ENCODE data around the gene SLC20A1. TPM values are rescaled to one million over a fixed set of nuclear protein-coding genes. Genes with fewer than 3 reads are reported as not detected.

Gene SLC20A1
- total RNA-seq, 1 experiment from 2014 or later = 154 TPM

DNA sequence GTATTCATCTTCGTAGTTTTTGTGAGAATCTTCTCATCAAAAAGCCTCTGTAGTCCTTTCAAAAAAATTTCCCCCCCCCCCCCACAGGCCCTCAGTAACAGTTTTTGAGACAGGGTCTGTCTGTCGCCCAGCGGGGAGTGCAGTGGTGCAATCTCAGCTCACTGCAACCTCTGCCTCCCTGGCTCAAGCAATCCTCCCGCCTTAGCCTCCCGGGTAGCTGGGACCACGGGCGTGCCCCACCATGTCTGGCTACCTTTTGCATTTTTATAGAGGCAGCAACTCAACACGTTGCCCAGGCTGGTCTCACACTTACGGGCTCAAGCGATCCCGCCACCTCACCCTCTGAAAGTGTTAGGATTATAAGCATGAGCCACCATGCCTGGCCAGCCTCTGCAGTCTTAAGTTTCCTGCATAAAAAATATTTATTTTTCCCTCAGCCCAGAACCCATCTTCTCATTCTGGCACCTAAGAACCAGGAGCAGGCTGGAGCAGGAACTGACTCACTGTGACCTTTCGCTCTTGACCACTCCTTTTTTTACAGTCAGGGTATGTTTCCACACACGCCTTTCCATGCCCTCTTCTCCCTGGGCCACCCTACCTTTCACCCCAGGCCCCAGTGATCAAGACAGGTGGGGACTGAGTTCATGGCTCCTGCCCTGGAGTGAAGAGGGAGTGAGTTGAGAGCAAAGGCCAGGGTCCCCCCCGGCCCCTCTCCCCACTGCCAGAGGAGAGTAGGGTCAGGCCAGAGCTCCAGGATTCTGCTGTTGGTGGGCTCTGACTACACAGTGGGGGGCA lies 42.5 kb downstream of the SLC20A1 start (continued):
- no peak for TF ChIP-seq RAD21 (IDR thresholded peaks at IDR 0.05; ENCODE audit: low read depth)
- TF ChIP-seq EZH2phosphoT487 (IDR thresholded peaks at IDR 0.05; ENCODE audit: borderline replicate concordance) = no peak
- TF ChIP-seq, protein P1, sequence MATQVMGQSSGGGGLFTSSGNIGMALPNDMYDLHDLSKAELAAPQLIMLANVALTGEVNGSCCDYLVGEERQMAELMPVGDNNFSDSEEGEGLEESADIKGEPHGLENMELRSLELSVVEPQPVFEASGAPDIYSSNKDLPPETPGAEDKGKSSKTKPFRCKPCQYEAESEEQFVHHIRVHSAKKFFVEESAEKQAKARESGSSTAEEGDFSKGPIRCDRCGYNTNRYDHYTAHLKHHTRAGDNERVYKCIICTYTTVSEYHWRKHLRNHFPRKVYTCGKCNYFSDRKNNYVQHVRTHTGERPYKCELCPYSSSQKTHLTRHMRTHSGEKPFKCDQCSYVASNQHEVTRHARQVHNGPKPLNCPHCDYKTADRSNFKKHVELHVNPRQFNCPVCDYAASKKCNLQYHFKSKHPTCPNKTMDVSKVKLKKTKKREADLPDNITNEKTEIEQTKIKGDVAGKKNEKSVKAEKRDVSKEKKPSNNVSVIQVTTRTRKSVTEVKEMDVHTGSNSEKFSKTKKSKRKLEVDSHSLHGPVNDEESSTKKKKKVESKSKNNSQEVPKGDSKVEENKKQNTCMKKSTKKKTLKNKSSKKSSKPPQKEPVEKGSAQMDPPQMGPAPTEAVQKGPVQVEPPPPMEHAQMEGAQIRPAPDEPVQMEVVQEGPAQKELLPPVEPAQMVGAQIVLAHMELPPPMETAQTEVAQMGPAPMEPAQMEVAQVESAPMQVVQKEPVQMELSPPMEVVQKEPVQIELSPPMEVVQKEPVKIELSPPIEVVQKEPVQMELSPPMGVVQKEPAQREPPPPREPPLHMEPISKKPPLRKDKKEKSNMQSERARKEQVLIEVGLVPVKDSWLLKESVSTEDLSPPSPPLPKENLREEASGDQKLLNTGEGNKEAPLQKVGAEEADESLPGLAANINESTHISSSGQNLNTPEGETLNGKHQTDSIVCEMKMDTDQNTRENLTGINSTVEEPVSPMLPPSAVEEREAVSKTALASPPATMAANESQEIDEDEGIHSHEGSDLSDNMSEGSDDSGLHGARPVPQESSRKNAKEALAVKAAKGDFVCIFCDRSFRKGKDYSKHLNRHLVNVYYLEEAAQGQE (IDR thresholded peaks at IDR 0.05; ENCODE audit: low read depth) = no peak
- no peak for TF ChIP-seq TCF7L2 (IDR thresholded peaks at IDR 0.05; ENCODE audit: borderline replicate concordance, extremely low read depth, insufficient read depth, insufficient read length)
- TF ChIP-seq CBX3 (IDR thresholded peaks at IDR 0.05; ENCODE audit: low read depth) = no peak
- TF ChIP-seq EZH2 (IDR thresholded peaks at IDR 0.05) = no peak
- TF ChIP-seq SRF (IDR thresholded peaks at IDR 0.05; ENCODE audit: low read depth) = no peak
- no peak for TF ChIP-seq POLR2A (IDR thresholded peaks at IDR 0.05; ENCODE audit: borderline replicate concordance, extremely low read depth, insufficient read depth, insufficient read length)
- TF ChIP-seq CEBPB (IDR thresholded peaks at IDR 0.05; ENCODE audit: low read depth) = no peak

DNA sequence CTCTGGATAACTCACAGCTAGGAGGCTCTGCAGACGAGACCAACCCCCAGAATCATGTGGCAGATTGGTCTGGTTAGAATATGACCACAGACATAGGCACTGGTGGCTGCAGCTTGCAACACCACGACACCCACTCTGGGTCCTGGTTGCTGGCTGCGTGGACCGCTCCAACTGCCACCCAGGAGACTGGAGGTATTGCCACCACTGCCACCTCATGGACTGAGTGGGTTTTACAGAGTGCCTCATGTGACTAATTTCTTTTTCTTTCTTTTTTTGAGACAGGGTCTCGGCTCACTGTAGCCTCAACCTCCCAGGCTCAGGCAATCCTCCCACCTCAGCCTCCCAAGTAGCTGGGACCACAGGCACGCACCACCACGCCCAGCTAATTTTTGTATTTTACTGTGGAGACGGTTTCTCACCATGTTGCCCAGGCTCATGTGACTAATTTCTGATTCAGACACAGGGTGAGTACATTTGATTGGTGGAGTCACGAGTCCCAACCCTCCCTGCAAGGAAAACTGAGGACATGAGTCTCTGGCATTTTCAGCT lies 45.2 kb downstream of the SLC20A1 start:
- Histone ChIP-seq H3K27me3 (ENCODE audit: insufficient read depth, low read length) (no peaks in the 10 kb centered on the region), H3K9me3 (ENCODE audit: control insufficient read depth in 1 of 2, insufficient read depth in 1 of 2, low read depth in 1 of 2, low read length in 2 of 2) (no peaks in the 10 kb centered on the region), H2AFZ (ENCODE audit: low read depth, low read length, poor library complexity, severe bottlenecking) (peak overlapping the region; percentile 89), H3K9me2 (ENCODE audit: insufficient read depth) (no peaks in the 10 kb centered on the region), H4K20me1 (ENCODE audit: insufficient read depth) (no peaks in the 10 kb centered on the region), H3K36me3 (ENCODE audit: control insufficient read depth in 1 of 2, insufficient read depth in 2 of 2, low read length in 2 of 2) (no peaks in the 10 kb centered on the region), H3K4me1 (ENCODE audit: control insufficient read depth in 1 of 2, insufficient read depth in 2 of 2, low read length in 2 of 2) (peaks cover 38 to 55% of the 10 kb centered on the region in 2 experiments), H3K9ac (ENCODE audit: low read length) (peak overlapping the region; percentile 57), H3K4me2 (ENCODE audit: low read length) (peak overlapping the region; percentile 75), H3K79me2 (ENCODE audit: insufficient read depth, low read length) (no peaks in the 10 kb centered on the region), H3K4me3 (replicated peaks in 1 of 2; ENCODE audit: low read depth in 1 of 2, low read length in 2 of 2) (peak overlapping the region; percentile 16 to 40), H3K27ac (ENCODE audit: low read depth, low read length) (peak overlapping the region; percentile 37; the same call in 1 of the 2 replicates)
- intact Hi-C loops (cut with micrococcal nuclease) = loop anchor here (1.0 to 2.0 kb wide), 2 partner anchors 44 to 65 kb away; no protein-coding TSS in a partner anchor
- CTCF ChIA-PET = interaction anchor here (0.8 to 1.8 kb wide), 7 partner anchors 8 to 90 kb away, joined by 3 to 14 read pairs (median 4); partner anchors contain the start of gene SLC20A1
- DNase-seq (ENCODE audit: low read depth, low spot score) (peak; percentile 56), ATAC-seq (peak; percentile 76)
- BruUV-seq (replicated peaks) = no TSS peak
- POLR2A ChIA-PET = interaction anchor here (0.6 to 1.2 kb wide), 4 partner anchors 32 to 108 kb away, joined by 3 to 4 read pairs (median 4); no protein-coding TSS in a partner anchor
- RAD21 ChIA-PET (ENCODE audit: low non-redundant PET in 1 of 2, low total read pairs in 2 of 2, uncharacterized antibody in 2 of 2, unreplicated experiment in 2 of 2) = interaction anchor here (0.6 to 1.0 kb wide), 2 partner anchors 35 to 64 kb away, joined by 3 read pairs; no protein-coding TSS in a partner anchor
- TF ChIP-seq, protein P2, sequence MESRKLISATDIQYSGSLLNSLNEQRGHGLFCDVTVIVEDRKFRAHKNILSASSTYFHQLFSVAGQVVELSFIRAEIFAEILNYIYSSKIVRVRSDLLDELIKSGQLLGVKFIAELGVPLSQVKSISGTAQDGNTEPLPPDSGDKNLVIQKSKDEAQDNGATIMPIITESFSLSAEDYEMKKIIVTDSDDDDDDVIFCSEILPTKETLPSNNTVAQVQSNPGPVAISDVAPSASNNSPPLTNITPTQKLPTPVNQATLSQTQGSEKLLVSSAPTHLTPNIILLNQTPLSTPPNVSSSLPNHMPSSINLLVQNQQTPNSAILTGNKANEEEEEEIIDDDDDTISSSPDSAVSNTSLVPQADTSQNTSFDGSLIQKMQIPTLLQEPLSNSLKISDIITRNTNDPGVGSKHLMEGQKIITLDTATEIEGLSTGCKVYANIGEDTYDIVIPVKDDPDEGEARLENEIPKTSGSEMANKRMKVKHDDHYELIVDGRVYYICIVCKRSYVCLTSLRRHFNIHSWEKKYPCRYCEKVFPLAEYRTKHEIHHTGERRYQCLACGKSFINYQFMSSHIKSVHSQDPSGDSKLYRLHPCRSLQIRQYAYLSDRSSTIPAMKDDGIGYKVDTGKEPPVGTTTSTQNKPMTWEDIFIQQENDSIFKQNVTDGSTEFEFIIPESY (IDR thresholded peaks at IDR 0.05; ENCODE audit: extremely low read depth, insufficient replicate concordance, low read length) = no peak
- TF ChIP-seq YY1 (IDR thresholded peaks at IDR 0.05; ENCODE audit: extremely low read depth, insufficient replicate concordance, low read depth, low read length) (no peak), SRF (IDR thresholded peaks at IDR 0.05; ENCODE audit: low read depth) (no peak), RAD21 (IDR thresholded peaks at IDR 0.05; ENCODE audit: low read depth) (peak; percentile 83), FOSL1 (IDR thresholded peaks at IDR 0.05; ENCODE audit: low read depth) (peak; percentile 32; the same call in 1 of the 2 replicates)
- TF ChIP-seq, protein P3, sequence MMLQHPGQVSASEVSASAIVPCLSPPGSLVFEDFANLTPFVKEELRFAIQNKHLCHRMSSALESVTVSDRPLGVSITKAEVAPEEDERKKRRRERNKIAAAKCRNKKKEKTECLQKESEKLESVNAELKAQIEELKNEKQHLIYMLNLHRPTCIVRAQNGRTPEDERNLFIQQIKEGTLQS (IDR thresholded peaks at IDR 0.05) = no peak
- TF ChIP-seq, protein P4, sequence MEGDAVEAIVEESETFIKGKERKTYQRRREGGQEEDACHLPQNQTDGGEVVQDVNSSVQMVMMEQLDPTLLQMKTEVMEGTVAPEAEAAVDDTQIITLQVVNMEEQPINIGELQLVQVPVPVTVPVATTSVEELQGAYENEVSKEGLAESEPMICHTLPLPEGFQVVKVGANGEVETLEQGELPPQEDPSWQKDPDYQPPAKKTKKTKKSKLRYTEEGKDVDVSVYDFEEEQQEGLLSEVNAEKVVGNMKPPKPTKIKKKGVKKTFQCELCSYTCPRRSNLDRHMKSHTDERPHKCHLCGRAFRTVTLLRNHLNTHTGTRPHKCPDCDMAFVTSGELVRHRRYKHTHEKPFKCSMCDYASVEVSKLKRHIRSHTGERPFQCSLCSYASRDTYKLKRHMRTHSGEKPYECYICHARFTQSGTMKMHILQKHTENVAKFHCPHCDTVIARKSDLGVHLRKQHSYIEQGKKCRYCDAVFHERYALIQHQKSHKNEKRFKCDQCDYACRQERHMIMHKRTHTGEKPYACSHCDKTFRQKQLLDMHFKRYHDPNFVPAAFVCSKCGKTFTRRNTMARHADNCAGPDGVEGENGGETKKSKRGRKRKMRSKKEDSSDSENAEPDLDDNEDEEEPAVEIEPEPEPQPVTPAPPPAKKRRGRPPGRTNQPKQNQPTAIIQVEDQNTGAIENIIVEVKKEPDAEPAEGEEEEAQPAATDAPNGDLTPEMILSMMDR (IDR thresholded peaks at IDR 0.05 in 2 of 3, conservative IDR thresholded peaks at IDR 0.05 in 1 of 3; ENCODE audit: borderline replicate concordance in 1 of 3, insufficient read depth in 1 of 3, low read depth in 2 of 3, low read length in 2 of 3) = peak; percentile 70 to 76 (median 73)
